Measurements from ENCODE around the gene MYO16.

The MYO16 gene

DNA sequence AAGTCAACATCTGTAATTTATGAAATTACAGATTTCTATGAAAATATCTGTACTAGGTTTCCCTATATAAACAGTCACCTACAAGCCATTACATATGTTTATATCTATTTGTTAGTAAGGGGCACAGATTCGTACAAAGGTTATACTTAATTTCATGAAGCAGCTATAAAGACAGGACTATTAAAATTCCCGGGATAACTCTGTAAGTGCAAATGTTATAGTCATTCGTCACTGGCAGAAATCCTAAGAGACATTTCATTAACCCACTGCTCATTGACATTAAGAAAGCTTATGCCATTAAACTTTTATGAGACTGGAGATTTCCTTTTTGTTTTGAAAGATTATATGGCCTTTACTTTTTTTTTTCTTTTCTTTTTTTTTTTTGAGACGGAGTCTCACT is 122.9 kb downstream of the MYO16 start:
- no peak overlapping the region for H3K4me3 ChIP-seq (ENCODE audit: low read length)
- TF ChIP-seq, protein P1, sequence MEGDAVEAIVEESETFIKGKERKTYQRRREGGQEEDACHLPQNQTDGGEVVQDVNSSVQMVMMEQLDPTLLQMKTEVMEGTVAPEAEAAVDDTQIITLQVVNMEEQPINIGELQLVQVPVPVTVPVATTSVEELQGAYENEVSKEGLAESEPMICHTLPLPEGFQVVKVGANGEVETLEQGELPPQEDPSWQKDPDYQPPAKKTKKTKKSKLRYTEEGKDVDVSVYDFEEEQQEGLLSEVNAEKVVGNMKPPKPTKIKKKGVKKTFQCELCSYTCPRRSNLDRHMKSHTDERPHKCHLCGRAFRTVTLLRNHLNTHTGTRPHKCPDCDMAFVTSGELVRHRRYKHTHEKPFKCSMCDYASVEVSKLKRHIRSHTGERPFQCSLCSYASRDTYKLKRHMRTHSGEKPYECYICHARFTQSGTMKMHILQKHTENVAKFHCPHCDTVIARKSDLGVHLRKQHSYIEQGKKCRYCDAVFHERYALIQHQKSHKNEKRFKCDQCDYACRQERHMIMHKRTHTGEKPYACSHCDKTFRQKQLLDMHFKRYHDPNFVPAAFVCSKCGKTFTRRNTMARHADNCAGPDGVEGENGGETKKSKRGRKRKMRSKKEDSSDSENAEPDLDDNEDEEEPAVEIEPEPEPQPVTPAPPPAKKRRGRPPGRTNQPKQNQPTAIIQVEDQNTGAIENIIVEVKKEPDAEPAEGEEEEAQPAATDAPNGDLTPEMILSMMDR (conservative IDR thresholded peaks at IDR 0.05; ENCODE audit: low read depth, low read length) = no peak
- peak; percentile 37 for DNase-seq (ENCODE audit: low read depth)

DNA sequence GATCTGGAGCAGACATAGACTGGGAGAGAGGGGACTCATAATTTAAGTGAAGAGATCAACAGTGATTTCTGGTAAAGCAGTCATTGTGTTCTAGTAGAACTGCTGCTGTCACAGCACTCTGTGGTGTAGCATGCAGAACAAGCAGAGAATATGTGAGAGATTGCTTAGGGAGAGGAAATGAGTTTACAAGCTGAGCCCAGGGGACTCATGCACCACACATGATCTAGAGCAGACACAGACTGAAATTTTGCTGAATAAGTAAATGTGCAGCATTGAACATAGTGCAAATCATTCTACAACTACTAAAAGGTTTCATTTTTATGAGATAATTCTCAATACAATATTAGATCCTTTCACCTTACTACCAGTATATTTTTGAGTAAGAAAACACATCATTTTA is 125.7 kb downstream of the MYO16 start:
- H3K4me3 ChIP-seq (ENCODE audit: low read length) = no peak overlapping the region
- DNase-seq (ENCODE audit: low read depth) = no peak
- TF ChIP-seq, protein P1 (conservative IDR thresholded peaks at IDR 0.05; ENCODE audit: low read depth, low read length) = no peak

DNA sequence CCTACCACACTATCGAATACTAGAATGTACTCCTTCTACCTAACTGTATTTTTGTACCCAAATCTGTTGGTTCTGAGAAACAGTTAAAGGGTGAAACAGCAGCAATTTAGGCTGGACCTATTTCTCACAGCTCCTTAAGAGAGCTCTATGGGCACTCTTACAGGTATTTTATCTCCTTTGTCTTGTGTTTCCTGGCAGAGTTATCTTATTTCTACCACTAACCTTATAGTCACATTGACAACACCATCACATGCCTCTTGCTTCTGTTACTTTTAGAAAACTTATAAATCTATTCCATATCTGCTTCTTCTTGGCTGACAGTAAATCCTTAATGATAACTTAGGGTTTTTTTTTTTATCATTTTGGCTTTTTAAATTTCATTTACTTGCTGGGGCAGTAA is 130.7 kb downstream of the MYO16 start:
- no peak overlapping the region for H3K4me3 ChIP-seq (ENCODE audit: low read length)
- TF ChIP-seq, protein P1 (conservative IDR thresholded peaks at IDR 0.05; ENCODE audit: low read depth, low read length) = no peak
- DNase-seq (ENCODE audit: low read depth) = no peak

DNA sequence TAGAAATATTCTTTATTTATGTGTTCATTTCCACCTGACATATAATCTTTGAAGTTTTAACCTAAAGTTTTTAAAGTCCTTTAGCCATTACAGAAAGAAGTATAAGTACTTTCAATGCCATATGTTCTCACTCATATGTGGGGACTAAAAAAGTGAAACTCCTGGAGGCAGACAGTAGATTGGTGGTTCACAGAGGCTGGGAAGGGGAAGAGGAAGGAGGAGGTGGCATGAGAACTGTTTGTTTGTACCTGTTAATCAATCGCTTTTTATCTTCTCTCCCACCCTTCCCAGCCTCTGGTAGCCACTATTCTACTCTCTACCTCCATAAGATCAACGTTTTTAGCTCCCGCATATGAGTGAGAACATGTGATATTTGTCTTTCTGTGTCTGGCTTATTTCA is 131.1 kb downstream of the MYO16 start:
- TF ChIP-seq, protein P1 (conservative IDR thresholded peaks at IDR 0.05; ENCODE audit: low read depth, low read length) = no peak
- no peak overlapping the region for H3K4me3 ChIP-seq (ENCODE audit: low read length)

DNA sequence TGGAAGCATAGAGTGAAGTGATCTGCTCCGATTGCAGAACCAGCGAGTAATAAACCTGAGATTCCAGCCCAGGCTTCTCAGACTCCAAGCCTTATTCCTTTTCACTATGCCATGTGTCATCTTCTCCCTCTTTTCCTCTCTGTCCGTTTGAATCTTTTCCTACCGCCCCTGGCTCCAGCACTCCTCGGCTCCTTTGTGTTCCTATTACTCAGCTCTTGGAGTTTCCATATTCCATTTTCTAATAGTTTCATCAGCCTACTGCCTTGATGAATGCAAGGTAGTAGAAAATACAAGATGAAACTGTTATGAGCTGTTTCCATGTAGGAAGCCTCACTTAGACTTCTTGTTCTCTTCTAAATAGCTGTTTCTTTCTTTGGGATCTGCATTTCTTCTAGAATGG is 138.6 kb downstream of the MYO16 start:
- no peak for DNase-seq (ENCODE audit: low read depth)
- H3K4me3 ChIP-seq (ENCODE audit: low read length) = no peak overlapping the region
- TF ChIP-seq, protein P1 (conservative IDR thresholded peaks at IDR 0.05; ENCODE audit: low read depth, low read length) = no peak

More for the DNA sequence above, 131.1 kb downstream of the MYO16 start:
- DNase-seq (ENCODE audit: low read depth) = no peak

DNA sequence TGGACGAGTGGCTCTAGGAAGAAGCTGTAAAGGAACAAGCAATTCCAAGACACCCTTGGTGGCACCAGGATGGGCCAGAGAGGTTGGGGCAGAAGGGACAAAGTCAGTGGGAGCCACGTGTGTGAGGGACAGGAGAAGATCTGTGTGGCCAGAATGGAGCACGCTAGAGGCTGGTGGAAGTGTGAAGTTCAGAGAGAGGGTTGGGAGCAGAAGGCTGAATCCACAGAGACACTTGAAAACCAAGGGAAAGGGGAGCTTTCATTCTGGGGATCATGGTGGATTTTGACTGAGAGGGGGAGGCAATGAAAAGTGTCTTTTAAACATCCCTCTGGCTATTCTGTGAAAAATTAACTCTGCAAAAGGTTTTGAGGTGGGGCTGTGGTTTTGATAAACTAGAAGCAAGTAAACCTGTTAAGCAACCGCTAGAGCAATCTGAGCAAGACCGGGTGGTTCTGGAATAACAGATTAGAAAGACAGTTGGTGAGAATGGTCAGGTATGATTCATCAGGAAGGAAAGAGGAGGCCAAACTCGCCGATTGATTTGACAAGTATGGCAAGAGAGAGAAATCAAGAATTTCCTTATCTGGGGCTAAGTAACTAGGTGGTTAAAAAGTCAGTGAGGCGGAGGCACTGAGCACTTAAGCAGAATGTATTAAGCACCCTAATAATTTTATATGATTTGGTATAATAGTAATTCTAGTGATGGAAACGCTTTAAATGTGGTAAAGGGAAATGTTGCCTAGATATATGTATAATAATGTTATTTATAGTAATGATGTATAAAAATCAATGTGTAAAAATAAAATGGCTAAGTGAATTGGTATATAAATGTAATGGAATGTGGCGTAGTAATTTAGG is 140.0 kb downstream of the MYO16 start:
- no peak for DNase-seq (ENCODE audit: low read depth)
- H3K4me3 ChIP-seq (ENCODE audit: low read length) = no peak overlapping the region
- TF ChIP-seq, protein P1 (conservative IDR thresholded peaks at IDR 0.05; ENCODE audit: low read depth, low read length) = no peak

DNA sequence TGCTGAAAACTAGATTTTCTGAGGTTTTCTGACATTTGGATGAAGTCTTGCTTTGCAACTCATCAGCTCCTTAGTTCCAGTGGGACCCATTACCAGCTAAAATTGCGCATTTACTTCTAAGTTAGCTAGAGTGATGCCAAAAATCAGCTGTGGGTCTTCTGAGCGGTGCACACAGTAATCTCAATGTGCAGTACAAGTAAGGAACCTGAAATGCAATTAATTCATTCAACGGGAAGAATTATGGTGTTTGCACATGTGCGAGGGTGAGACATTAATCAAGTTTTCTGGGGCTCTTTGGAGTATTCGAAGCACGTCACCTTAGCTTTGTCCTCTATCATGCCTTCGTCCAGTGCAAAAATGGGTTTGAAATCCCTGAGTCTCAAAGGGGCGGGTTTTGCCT is 146.2 kb downstream of the MYO16 start:
- H3K4me3 ChIP-seq (ENCODE audit: low read length) = no peak overlapping the region
- TF ChIP-seq, protein P1 (conservative IDR thresholded peaks at IDR 0.05; ENCODE audit: low read depth, low read length) = no peak
- no peak for DNase-seq (ENCODE audit: low read depth)
